ENCODE data around the gene TMUB2. TPM values are rescaled to one million over a fixed set of nuclear protein-coding genes. Genes with fewer than 3 reads are reported as not detected.

Gene TMUB2
- total and polyA plus RNA-seq, 9 of the 15 experiments (the other 6 are each of a cell fraction or from before 2014, with no cell fraction given), result 4.1 to 29.8 (median 16.3) TPM

GRCh38 chr17:44210342-44211192, 23.8 kb downstream of the TMUB2 start (continued):
- TF ChIP-seq BMI1 (IDR thresholded peaks at IDR 0.05; ENCODE audit: low read length) (no peak), U2AF2 (optimal IDR thresholded peaks at IDR 0.05; ENCODE audit: low read depth, low read length) (no peak), CBX8 (IDR thresholded peaks at IDR 0.05; ENCODE audit: borderline replicate concordance, extremely low read depth, low read depth, low read length, poor library complexity, severe bottlenecking) (no peak), XRCC4 (IDR thresholded peaks at IDR 0.05; ENCODE audit: extremely low read depth, insufficient read depth, insufficient read length) (no peak), ADNP (tag; IDR thresholded peaks at IDR 0.05) (no peak), ZNF239 (CRISPR knock-in tag; IDR thresholded peaks at IDR 0.05) (no peak), HDAC8 (tag; IDR thresholded peaks at IDR 0.05) (0 out of 2 replicates have a peak, but pooled peaks have one; percentile 26), CBX3 (IDR thresholded peaks at IDR 0.05; ENCODE audit: borderline replicate concordance in 1 of 2, low read length in 2 of 2) (peak in 1 of 2 experiments; percentile 48; a peak in 1 of 3 replicates), DACH1 (IDR thresholded peaks at IDR 0.05; ENCODE audit: partially characterized antibody) (peak; percentile 91), EWSR1 (IDR thresholded peaks at IDR 0.05; ENCODE audit: borderline replicate concordance, low read depth, partially characterized antibody) (no peak), ZNF274 (IDR thresholded peaks at IDR 0.05; ENCODE audit: borderline replicate concordance, low read depth, low read length) (no peak; the same call in 1 of the 2 replicates), FOXK2 (conservative IDR thresholded peaks at IDR 0.05 in 1 of 2, IDR thresholded peaks at IDR 0.05 in 1 of 2; ENCODE audit: low read depth in 2 of 2) (no peak), CREM (IDR thresholded peaks at IDR 0.05; ENCODE audit: low read depth) (peak; percentile 63; the same call in 1 of the 2 replicates), MNT (conservative IDR thresholded peaks at IDR 0.05) (peak; percentile 78 to 92), ZBTB8A (IDR thresholded peaks at IDR 0.05; ENCODE audit: partially characterized antibody) (no peak), MAFK (IDR thresholded peaks at IDR 0.05; ENCODE audit: low read length) (no peak), CHD2 (IDR thresholded peaks at IDR 0.05; ENCODE audit: low read depth, low read length) (no peak), ZNF146 (CRISPR knock-in tag; IDR thresholded peaks at IDR 0.05; ENCODE audit: unreplicated experiment) (no peak)
- TF ChIP-seq, protein P1, sequence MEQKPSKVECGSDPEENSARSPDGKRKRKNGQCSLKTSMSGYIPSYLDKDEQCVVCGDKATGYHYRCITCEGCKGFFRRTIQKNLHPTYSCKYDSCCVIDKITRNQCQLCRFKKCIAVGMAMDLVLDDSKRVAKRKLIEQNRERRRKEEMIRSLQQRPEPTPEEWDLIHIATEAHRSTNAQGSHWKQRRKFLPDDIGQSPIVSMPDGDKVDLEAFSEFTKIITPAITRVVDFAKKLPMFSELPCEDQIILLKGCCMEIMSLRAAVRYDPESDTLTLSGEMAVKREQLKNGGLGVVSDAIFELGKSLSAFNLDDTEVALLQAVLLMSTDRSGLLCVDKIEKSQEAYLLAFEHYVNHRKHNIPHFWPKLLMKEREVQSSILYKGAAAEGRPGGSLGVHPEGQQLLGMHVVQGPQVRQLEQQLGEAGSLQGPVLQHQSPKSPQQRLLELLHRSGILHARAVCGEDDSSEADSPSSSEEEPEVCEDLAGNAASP (IDR thresholded peaks at IDR 0.05), result no peak

Measured in K562 (cell line).